ENCODE data around the gene KCNJ10.

KCNJ10 gene

DNA sequence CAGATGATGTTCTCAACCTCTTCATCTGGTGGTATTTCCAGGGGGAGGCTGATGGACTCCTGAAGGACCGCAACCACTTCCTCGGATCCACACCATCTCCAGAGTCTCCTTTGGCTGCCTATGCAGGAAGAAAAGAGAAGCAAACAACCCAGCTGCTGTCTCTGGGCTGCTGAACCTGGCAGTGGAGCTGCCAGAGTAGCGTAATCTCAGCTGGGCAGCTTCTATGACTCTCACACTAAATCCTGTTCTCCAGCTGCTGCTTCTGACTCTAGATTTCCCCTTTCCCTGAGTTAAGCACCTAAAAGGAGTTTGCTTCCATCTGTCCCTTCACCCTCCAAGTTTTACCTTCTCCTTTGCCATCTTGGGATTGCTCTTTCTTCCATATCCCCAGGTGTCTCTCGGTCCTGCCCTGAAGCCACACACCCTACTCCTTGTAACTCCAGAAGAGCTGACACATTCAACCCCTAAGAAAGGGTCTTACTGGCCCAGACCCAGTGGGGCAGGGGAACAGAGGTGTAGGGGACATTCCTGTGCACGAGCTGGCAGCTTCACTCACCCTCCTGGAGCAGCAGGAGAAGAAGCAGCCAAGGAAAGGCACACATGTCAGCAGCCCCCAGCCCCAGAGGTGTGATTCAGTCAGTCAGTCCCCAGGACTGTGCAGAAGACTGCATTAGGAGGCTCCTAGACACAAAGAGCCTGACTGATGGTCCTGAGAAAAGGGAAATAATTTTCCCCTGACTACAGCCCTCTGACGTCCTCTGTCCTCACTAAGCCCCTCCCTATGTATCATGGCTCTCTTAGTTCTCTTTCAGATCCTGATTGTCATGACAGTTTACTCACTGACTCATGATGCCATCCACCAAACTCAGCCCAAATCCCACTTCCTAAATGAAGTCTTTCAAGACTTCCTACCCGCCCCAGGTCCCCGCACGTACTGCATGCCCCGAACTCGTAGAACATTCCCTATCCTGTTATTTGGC, 116.1 kb downstream of the KCNJ10 start, which contains the start of gene SLAMF9:
Gene SLAMF9 (minus strand): TSS at position 702 of the 980 bp plus-strand sequence. CDS start 100 bp downstream, at position 602.
- DNase-seq, result no peak

DNA sequence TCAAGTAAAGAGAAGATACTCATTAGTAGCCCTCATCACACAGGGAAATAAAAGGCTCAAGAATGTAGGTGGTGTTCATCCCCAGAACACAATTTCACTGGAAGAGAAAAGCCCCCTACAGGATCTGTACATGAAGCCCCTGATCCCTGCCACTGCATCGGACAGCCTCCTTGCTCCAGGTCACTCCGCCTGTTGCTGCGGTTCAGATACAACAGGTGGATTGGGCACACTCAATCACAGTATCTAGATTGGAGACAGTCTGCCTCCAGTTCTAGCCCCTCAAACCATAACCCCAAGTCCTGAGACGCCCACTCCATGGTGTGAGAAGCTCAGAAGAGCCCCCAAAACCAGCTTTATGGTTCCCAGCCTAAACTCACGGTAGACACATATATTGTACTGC, 117.0 kb downstream of the KCNJ10 start:
- no peak for DNase-seq

DNA sequence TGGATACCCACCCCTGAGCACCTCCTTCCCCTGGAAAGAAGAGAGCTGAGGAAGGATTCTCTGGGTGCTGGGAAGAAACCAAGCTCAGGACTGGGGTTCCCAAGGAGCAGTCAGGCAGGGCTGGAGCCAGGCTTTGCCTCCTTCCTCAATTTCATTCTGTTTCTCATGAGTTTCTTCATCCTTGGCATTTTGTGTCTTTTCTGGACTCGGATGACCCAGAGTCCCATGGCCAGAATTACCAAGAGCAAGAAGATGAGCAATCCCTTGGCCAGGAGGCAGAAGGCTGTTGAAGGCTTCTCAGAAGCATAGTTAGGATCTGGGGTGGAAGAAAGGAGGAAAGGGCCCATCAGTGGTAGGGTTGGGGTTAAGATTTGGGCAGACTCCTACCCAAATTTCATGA, 118.4 kb downstream of the KCNJ10 start:
- no peak for DNase-seq

DNA sequence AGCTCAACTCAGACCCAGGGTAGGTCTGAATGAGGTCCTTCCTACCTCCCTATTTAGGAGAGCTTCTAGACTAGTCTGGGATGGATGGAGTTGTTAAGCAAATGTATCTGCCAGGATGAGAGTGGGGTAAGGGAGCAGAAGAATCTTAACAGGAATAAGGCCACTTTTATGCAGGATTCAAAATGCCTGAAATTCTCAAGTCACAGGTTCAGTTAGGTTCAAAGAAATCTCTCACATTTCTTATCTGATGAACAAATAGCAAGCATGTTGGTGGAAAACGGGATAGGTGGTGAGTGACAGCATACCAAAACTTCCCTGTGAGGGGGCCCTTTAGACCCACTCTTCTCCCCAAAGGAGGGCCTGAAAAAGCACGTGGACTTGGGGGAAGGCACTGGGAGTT, 118.9 kb downstream of the KCNJ10 start:
- no peak for DNase-seq

DNA sequence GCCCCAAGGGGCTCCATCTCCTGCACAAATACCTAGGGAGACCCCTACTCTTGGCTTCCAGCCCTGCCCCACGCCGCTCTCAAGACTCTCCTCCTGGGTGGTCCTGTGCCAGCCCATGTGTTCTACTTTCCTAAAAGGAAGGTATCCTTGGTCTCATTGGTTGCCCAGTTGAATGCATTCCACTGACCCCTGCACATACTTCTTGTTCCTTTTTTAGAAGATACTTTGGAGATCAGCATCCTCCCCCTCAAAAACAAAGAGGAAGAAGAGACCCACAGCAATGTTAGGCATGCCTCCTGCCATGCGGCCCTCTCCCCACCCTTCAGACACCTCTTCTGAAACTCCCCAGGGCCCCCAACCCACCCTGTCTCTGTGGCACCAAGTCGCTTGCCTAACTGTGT, 120.0 kb downstream of the KCNJ10 start:
- no peak for DNase-seq

DNA sequence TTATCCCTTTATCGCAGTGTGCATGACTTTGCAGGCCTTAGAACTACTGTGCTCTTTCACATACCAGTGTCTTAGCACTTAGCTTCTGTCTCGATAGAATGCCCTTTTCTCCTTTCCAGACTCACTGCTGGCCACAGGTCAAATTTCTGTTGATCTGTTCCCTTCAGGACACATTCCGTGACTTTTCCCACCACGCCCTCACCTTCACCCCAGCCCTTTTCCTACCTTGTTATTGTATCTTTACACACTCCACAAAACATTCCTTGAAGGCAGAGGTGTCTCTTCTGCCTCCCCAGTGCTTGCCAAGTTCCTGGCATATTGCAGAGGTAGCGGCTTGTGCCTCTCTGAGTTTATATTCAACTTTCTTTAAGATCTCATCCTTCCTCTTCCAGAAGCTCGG, 120.8 kb downstream of the KCNJ10 start:
- no peak for DNase-seq

Data from NCI-H1417 treated with DMSO at 0.1 percent for 48 hours (cell line).